Epidermal melanocyte (primary cell): ENCODE measurements around the gene PRRG4.
"Not testable (repeated sequence)": the region's sequence is repeated elsewhere in the genome, so short reads cannot be mapped to it uniquely, and the experiment has no call there.

Source experiments
- DNase-seq: peaks from one replicate; pipeline ENCODE4 v3.0.0; 2011; ENCODE audit warnings: low spot score; ENCODE audit not compliant: insufficient read length

The PRRG4 gene

GRCh38 chr11:32830413-32830738 lies 649 bp downstream of the PRRG4 start:
- DNase-seq = no peak

GRCh38 chr11:32830796-32831195 lies 1.1 kb downstream of the PRRG4 start:
- DNase-seq = no peak

- DNase-seq = no peak
These were observed 1.5 kb downstream of the PRRG4 start for GRCh38 chr11:32831221-32831620.

GRCh38 chr11:32833921-32834320 lies 4.2 kb downstream of the PRRG4 start:
- DNase-seq = no peak

- no peak for DNase-seq
These were observed 7.2 kb downstream of the PRRG4 start for GRCh38 chr11:32836946-32837345.

GRCh38 chr11:32838505-32839274 lies 9.0 kb downstream of the PRRG4 start:
- DNase-seq = no peak

- no peak for DNase-seq
These were observed 9.6 kb downstream of the PRRG4 start for GRCh38 chr11:32839308-32839707.

GRCh38 chr11:32840587-32840986 lies 10.9 kb downstream of the PRRG4 start:
- DNase-seq = no peak

GRCh38 chr11:32843544-32843943 lies 13.8 kb downstream of the PRRG4 start:
- DNase-seq = no peak

- no peak for DNase-seq
These were observed 17.8 kb downstream of the PRRG4 start for GRCh38 chr11:32847511-32847910.

- no peak for DNase-seq
These were observed 20.0 kb downstream of the PRRG4 start for GRCh38 chr11:32849761-32850160.

GRCh38 chr11:32851251-32851650 lies 21.5 kb downstream of the PRRG4 start:
- DNase-seq = peak; percentile 46

- no peak for DNase-seq
These were observed 22.5 kb downstream of the PRRG4 start for GRCh38 chr11:32852207-32852606.

- no peak for DNase-seq
These were observed 25.9 kb downstream of the PRRG4 start for GRCh38 chr11:32855601-32856000.

- no peak for DNase-seq
These were observed 29.0 kb downstream of the PRRG4 start for GRCh38 chr11:32858731-32859130.

GRCh38 chr11:32861850-32862577 lies 32.3 kb downstream of the PRRG4 start:
- no peak for DNase-seq

GRCh38 chr11:32864555-32864954 lies 34.8 kb downstream of the PRRG4 start:
- no peak for DNase-seq

GRCh38 chr11:32868752-32869151 lies 39.0 kb downstream of the PRRG4 start:
- DNase-seq = not testable (repeated sequence)

- DNase-seq = no peak
These were observed 40.9 kb downstream of the PRRG4 start for GRCh38 chr11:32870676-32871075.

- DNase-seq = no peak
These were observed 44.4 kb downstream of the PRRG4 start for GRCh38 chr11:32874132-32874531.

- no peak for DNase-seq
These were observed 51.6 kb downstream of the PRRG4 start for GRCh38 chr11:32881286-32881685.

- no peak for DNase-seq
These were observed 53.7 kb downstream of the PRRG4 start for GRCh38 chr11:32883421-32883820.

- DNase-seq = no peak
These were observed 54.3 kb downstream of the PRRG4 start for GRCh38 chr11:32884023-32884422.
